GM19455 (cell line): ENCODE data around the gene MYH15.
A peak's percentile ranks its signal among the peaks of the same experiment; 100 is the strongest.

Experiments used
- ATAC-seq: cut with Tn5 transposase; IDR thresholded peaks from one replicate; pipeline ENCODE4 v1.9.1; 2021; ENCODE audit not compliant: unreplicated experiment

MYH15 gene

GRCh38 chr3:108416111-108416869, 94.1 kb downstream of the MYH15 start:
- no peak for ATAC-seq

DNA sequence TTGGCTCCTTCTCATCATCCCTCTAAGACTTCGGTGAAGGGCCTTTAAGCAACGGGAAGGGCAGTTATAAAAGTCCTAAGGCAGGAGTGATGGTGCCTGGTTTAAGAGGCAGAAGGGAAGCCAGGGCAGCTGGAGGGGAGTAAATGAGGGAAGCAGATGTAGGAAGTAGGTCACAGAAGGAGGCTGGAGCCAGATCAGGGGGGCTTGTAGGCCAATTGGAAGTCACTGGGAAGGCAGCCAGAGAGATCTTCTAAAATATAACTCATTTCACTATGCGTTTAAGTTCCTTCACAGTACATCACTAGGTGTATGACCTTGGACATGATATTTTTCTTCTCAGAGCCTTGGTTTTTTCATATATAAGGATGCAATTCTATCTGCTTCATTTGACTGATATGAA, 94.7 kb downstream of the MYH15 start:
- no peak for ATAC-seq

DNA sequence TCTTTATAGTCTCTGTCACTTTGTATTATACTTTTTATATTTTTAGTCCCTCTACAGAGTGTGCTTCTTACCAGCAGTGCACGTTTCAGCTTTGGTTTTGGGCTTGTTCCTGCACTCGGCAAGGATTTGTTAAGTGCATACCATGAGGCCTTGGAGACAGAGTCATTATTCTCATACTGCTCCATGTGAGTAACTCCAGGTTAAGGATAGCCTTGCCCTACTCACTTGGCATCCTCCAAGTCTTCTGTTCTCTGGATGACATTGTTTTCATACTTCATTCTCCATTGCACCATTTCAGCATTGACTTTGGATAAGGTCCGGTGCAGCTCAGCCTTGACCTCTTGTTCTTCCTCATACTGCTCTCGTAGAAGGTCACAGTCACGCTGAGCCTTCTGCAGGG, 96.4 kb downstream of the MYH15 start:
- ATAC-seq: no peak

- no peak for ATAC-seq
Observed at GRCh38 chr3:108412121-108412750, 98.2 kb downstream of the MYH15 start.

DNA sequence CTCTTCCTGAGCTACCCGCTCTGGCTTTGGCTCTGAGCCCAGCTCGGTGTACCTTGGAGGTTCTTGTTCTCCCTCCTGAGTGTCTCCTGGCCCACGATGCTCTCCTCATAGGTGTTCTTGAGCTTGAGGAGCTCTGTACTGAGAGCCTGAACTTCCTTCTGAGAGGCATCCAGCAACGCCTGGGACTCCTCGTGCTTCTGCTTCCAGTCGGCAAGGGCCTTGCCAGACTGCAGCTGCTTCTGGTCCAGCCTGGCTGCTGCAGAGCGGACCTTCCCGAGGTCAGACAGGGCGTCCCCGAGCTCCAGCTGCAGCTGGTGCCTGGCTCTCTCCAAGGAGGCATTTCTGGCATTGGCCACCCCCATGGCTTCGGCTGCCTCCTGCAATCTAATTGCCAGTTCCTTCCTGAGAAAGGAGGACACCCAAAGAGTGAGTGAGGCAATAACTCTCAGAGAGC, 99.8 kb downstream of the MYH15 start:
- ATAC-seq: no peak

- ATAC-seq: no peak
Observed at GRCh38 chr3:108409800-108410178, 100.6 kb downstream of the MYH15 start.

GRCh38 chr3:108408883-108409799, 101.3 kb downstream of the MYH15 start:
- no peak for ATAC-seq

- no peak for ATAC-seq
Observed at GRCh38 chr3:108407886-108408285, 102.5 kb downstream of the MYH15 start.

DNA sequence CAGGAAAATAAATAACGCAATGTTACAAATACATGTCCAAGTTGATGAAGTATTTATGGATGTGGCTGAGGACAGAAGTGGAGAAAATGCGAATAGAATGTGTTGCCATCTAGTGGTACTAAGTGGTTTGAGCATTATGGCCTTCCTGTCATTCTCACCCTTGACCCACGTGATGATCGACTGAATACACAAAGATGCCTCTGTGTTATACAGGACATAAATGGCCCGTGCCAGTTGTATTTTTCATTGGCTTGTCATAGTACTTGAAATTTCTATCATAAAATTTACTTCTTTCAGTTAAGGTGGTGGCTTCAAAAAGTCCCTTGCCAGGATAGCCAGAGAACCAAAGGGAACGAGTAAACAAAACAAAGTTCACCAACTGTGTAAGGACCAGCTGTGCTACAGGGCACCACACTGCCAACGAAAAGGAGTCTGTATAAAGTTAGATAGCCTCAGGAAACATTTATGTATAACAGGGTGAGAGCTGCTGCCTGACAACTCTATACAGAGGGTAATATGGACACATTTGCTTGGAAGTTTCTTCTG, 103.7 kb downstream of the MYH15 start:
- peak; percentile 97 for ATAC-seq

DNA sequence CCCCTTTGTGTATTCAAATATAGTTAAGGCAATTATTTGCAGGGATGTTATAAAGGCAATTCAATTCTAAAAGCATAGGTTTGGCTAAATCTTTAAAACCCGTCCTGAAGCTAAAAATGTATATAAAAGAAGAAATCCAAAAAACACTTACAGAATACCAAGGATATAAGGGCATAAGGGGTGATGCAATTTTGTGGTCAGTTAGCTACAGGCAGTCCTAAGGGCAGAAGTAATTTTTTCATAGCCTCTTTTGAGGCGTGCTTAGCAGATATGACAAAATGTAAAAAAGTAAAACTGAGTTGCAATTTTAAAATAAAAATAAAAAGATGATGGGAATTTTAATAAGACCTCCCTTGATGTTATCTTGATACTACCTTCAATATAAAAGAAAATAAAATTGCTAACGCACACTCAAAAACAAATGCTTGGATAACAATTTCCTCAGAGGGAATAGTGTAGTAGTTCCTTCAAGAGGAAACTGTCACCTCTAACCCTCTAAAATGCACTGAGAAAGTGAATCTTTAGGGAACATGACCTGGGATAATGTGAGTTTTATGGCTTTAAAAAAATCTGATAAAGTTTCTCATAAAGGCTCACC, 104.2 kb downstream of the MYH15 start:
- ATAC-seq: peak; percentile 25

DNA sequence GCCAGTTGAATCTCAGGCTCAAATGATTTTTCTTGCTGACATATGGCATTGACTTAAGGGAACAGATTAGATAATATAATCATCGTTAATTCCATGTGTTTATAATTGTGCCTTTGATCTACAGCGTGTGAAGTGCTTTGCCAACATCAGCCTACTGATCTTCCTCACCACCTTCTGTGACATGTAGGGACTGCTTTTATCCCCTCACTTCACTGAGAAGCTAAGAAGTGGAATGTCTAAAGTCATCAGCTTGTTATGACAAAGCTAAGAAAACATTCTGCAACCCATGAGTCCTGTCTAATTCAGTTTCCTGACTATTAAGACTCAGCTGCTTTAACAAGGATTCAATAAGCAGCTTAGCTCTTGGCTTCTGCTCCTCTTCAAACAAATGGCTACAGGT, 106.0 kb downstream of the MYH15 start:
- no peak for ATAC-seq

- no peak for ATAC-seq
Observed at GRCh38 chr3:108403686-108404345, 106.6 kb downstream of the MYH15 start.

GRCh38 chr3:108403198-108403597, 107.2 kb downstream of the MYH15 start:
- no peak for ATAC-seq

GRCh38 chr3:108401836-108402235, 108.6 kb downstream of the MYH15 start:
- no peak for ATAC-seq

GRCh38 chr3:108398510-108398909, 111.9 kb downstream of the MYH15 start:
- ATAC-seq: no peak

GRCh38 chr3:108396336-108396735, 114.1 kb downstream of the MYH15 start:
- ATAC-seq: no peak

- ATAC-seq: no peak
Observed at GRCh38 chr3:108394563-108394962, 115.8 kb downstream of the MYH15 start.

DNA sequence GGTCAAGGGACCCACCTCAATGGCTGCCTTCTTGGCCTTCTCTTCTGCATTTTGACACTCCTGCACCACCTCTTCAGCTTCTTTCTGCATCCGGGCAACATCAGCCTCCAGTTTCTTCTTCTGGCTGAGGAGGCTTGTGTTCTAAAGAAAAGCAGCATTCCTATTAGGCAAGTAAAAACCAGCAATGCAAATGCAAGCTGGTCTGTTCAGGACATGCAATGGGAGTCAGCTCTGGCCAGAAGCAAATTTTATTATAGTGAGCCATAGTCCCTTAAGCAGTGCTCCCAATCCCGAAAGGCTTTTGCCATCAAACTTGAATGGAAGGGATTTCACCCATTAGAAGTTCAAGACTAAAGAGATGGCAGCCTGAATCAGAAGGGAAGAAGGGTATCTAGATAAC, 116.4 kb downstream of the MYH15 start:
- ATAC-seq: no peak

DNA sequence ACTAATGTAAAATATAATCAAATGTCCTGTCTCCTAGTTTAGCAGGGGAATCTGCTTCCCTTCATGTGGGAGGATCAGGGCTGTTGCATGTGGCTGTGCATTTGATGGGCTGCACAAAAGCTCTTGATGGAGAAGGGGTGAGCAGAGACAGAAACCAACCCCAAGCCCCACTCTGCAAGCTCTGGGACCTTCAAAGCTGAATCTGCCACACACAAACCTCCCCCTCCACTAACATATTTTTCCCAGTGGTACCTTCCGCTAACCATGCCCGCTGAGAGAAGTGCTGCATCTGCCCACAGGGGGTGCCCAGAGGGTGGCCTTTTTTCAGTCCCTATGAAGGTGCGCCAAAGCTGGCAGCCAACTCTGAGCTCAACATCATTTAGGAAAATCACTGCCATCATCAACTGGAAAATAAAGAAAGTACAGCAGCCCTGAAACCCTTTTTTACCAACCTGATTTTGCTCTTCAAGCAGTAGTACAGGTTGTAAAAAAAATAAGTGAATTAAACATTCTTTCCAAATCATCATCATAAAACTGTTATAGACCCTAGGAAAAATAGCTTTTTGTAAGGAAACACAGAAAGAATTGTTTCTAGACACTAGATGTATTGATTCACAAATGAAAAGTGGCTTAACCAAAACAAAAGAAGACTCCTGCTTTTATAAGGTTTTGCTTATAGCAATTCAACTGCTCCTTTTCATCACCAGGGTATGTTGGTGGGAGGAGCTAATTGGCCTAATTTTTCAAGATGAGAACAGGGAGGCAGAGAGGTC, 117.1 kb downstream of the MYH15 start:
- ATAC-seq: no peak
